GM18951 (cell line): Measurements from ENCODE around the gene PRKAG2.
"Not testable (repeated sequence)": the region's sequence is repeated elsewhere in the genome, so short reads cannot be mapped to it uniquely, and the experiment has no call there.

ENCODE experiments used
- POLR2A ChIP-seq: IDR thresholded peaks from 4 replicates; pipeline ENCODE4 v1.6.1; 2011; ENCODE audit warnings: mild to moderate bottlenecking; ENCODE audit not compliant: insufficient read length, insufficient read depth; ENCODE audit errors: extremely low read depth
- in situ Hi-C: fragments of 300-500 bp; cut with MboI; formaldehyde crosslinking; loops from one replicate; pipeline ENCODE4 v1.12.0; 2022; ENCODE audit warnings: low sequenced_read_pairs, mixed read lengths, inconsistent platforms; ENCODE audit not compliant: unreplicated experiment

The PRKAG2 gene

DNA sequence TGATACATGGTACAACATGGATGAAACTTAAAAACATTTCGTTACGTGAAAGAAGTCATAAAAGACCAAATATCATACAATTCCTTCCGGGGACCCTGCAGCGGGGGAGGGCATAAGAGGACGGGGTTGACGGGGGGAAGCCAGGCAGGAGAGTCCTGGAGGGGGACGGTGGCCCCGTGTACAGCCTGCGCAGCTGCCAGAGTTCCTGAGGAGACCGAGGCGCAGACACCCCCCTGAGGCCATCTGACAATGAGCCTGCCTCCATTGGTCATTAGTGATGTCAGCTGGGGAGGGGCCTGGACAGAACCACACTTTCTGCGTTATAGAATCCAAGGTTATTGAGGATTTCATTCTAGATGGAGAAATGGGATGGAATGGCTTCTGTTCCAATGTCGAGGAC lies 47.2 kb downstream of the PRKAG2 start:
- TF ChIP-seq POLR2A = no peak
- in situ Hi-C loops = no loop called here

DNA sequence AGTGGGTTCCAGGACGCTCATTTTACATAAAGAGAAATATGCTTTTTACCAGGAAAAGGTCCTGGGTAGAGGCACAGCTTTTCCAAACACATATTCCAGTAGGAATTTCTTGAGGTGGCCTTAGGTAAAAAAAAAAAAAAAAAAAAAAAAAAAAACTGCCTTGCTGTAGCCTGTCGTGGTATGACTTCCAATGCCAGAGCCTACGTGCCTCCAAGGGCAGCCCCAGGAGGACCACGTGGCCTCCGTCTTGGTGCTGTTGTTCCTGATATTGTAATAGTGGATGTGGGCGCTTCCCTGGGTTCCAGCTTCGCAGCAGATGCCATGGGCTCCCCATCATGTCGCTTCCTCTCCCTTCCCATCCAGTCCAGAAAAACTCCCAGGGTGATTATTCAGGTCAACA lies 49.3 kb downstream of the PRKAG2 start:
- in situ Hi-C loops = no loop called here
- TF ChIP-seq POLR2A = no peak

DNA sequence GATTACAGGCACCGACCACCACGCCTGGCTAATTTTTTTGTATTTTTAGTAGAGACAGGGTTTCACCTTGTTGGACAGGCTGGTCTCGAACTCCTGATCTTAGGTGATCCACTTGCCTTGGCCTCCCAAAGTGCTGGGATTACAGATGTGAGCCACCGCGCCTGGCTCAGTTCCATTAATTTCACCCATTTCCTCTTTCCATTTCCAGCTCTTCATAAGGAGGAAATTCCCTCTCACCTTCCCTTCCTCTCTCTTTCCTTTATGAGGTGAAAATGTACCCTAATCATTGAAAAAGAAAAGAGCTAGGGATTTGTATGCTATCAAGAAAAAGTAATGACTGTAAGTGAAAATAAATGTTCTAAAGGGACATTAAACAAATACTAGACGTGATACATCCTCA lies 50.6 kb downstream of the PRKAG2 start:
- in situ Hi-C loops = not testable (repeated sequence)

DNA sequence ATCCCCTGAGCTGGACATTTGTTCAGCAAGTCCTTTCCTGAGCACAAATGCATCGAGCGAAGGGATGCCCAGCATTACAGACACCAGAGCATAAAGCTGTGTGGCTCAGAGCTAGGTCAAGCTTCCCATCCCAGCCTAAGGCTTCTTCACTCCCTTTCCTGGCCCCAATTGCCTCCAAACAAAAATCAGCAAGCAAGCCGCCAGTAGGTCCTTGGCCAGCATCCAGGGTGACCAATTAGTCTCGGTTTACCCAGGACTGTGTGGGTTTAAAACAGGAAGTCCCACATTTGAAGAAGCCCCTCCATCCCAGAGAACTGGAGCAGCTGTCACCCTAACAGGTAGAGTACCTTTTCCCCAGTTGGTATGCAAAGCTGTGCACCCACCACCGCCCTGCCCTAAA lies 51.2 kb downstream of the PRKAG2 start:
- in situ Hi-C loops = no loop called here
- TF ChIP-seq POLR2A = no peak

DNA sequence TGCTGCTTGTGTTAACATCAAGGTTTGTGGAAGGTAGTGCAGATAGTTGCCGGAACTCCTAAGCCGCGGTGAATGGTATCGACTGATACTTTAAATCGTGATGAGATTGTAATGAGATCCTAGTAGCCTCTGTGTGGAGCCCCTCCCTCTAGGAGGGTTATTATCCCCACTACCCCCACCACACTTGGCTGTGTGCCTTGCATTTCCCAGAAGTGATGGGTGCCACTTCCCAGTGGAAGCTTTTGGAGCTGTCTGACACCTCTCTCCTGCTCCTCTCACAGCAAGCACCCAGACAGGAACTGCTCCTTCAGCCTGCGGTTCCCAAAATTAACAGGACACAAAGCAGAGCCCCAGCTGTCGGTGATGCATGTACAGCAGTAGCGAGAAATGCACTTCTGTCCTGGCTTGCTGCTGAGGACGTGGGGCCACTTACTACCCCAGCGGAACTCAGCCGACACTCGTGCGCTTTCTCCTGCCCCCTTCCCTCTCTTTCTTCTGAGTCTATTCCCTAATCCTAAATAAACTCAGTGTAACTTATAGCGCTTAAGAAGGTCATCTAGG lies 52.5 kb downstream of the PRKAG2 start:
- TF ChIP-seq POLR2A = no peak
- in situ Hi-C loops = no loop called here

DNA sequence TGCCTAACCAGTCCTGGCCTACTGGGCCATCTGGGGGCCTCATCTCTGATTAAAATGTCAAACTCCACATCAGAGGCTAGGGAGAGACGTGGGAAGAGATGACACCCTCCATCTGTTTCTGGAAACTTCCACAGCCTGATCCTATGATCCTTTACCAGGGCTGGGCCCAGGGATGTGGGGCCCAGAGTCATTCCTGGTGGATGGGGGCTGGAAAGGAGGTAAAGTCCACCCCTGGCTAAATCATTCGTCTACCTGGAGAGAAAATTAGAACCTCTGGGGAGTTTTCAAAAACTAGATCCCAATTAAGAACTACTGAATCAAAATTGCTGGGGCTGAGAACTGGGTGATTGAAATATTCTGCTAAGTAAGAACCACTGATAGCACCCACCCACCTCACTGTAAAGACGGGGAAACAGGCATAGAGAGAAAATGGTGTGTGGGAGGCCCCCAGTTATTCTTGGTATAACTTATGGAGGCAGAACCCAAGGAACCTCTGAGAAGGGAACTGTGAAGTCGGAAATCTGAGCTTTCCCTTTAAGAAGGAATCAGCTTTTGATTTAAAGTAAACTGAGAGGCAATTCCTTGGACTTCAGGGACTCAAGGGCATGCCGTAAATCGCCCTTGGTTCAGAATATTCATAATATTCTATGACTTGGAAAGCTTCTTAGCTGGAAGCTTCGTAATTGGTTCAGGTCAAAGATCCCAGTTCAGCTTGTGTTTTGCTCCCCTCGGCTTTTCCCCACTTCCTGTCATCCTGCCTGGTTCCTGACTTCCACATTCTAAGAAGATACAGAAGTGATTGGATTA lies 53.1 kb downstream of the PRKAG2 start:
- no peak for TF ChIP-seq POLR2A
- in situ Hi-C loops = no loop called here

DNA sequence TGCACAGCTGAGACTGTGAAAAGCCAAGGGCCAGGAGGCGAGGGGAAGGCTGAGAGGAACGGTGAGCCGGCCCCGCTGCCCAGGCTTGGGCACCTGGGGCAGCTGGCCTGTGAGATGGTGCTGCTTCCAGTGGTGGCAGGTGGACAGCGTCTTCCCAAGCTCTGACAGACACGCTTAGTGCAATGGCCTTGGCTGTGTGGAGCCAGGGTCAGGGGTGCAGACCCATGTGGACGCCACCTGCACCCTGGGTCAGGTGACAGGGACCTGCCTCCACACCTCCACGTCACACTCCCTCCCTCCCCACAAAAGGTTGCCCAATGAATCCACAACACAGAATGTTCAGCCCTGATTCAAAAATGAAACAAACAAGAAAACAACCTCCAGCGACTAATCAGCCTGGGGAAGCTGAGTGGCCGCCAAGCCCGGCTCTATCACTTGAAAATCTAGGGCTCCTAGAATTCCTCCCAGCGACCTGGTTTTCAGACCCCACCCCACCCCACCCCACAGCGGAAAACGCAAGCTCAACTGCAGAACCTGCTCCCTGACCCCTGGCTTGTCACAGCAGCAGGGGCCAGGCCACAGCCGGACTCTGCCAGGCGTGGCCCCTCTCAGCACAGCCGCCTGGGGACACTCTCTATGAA lies 54.3 kb downstream of the PRKAG2 start:
- no peak for TF ChIP-seq POLR2A
- in situ Hi-C loops = no loop called here

DNA sequence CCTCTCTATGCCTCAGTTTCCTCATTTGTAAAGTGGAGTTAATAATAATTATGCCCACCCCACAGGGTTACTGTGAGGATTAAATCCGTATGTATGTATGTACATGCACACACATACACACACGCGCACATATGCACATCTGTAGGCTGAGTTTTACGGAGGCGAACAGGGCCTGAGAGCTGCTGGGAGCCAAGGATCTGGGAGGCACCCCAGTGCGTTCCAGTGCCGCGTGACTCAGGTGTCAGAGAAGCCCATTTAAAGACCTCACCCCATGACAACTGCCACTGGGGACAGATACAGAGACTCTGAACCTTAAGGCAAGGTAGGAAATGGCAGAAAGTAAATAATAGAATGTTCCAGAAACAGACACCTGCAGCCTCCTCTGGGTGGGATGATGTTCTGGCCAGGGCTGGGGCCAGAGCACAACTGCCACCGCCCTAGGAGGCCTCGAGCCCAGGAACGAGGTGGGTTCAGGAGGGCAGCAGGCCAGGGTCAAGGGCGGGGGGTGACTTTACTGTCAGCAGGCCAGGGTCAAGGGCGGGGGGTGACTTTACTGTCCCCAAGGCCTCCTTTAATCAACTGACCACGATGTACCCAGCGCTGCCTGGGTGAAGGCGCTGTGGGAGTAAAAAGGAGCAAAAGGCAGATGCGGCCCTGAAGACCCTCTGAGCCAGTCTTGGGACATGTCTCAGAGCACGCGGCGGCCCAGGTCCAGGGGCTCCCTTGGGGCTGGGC lies 54.9 kb downstream of the PRKAG2 start:
- in situ Hi-C loops = no loop called here
- no peak for TF ChIP-seq POLR2A

DNA sequence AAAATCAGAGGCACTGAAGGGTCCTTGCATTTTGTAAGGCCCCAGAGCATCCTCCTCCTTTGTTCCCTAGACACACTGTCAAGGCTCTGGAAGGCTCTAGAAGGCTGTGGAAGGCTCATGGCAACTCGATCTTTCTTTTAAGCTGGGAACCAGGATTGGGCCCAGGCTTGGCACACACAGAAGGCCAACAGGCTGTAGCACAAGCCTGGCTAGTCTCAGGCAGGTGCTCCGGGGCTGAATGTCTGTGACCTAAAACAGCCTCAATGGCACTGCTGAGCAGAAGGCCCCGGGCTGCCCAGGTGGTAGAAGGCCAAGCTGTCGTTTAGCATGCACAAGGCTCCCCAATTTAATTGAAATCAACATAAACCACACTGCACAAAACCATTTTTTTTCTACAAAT lies 55.7 kb downstream of the PRKAG2 start:
- in situ Hi-C loops = no loop called here
- TF ChIP-seq POLR2A = no peak

DNA sequence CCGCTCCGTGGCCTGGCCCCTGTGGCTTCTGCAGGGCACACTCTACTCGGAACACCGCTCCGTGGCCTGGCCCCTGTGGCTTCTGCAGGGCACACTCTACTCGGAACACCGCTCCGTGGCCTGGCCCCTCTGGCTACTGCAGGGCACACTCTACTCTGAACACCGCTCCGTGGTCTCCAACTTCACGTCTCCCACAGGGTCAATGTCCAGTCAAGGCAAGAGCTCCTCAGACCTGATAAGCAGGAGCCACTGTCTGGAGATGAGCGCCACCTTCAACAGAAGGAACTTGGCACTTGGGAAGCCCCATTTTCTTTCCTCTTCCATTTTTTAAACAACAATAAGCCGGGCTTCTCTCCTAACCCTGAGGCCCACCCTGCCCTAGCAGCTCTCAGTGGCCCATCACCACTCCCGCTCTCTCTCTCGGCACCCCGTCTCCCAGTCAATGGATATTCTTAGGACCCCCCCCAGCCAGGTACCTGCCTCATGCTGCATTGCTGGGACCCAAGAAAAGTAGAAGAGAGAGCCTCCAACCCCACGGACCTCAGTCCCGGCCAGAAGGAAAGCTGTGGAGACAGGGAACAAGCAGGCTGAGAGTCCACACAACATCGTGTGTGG lies 56.3 kb downstream of the PRKAG2 start:
- TF ChIP-seq POLR2A = no peak
- in situ Hi-C loops = no loop called here

DNA sequence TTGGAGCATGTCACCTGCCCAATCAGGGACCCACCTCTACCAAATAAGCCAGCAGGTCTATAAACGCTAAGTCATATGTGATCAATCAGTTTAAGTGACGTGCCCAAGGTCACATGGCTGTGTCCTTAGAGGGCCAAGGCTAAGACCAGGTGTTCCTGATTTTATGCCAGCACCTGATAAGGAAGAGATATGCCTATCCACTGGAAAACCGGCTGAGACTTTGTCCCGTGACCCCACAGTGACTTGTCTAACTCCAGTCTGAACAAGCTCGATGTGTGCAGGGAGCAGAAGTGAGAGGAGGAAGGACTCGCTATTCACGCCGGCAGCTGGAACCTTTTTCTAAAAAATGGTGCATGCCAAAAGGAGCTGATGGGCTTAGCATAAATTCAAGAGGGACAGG lies 57.0 kb downstream of the PRKAG2 start:
- no peak for TF ChIP-seq POLR2A
- in situ Hi-C loops = no loop called here

DNA sequence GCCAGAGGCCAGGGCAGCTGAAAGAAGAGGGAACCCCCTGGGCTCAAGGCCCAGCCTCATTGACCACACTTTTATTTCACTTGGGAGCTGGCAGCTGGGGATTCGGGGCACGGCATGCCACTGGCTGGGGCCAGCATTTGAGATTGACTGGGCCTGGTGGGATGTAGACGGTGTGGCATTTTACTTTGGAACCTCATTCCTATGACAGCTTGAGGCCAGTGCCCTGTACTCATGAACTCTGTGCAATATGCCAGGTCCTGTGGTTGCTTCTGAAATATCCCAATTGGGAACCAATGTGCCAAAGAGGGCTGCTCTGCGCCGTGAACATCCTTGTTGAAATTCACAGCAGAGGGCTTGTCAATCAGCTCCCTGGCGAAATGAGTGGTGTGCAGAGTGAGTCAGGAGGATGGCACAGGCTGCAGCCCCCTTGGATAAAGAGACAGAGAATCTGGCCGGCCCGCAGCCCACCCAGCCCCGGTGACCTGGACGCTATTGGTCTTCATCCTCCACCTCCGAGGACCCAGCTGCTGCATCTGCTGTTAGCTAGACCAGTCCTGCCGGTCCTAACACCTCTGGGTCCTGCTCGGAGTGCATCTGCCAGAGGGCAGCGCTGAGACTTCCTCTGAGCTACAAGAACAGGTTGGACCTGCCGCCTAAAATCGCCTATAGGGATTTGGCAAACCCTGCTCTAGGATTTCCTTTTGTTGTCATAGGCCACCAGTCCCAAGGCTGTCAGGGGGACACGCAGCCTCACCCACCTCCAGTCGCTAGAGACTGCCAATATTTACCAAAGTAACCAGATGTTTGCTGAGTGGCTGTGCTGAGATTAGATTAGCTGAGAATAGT lies 58.0 kb downstream of the PRKAG2 start:
- in situ Hi-C loops = no loop called here
- no peak for TF ChIP-seq POLR2A
